ENCODE data around the gene HLF. TPM values are rescaled to one million over a fixed set of nuclear protein-coding genes. Genes with fewer than 3 reads are reported as not detected.

The HLF gene
- total RNA-seq, 4 donors from 2014 or later, result 59.4 to 186 (median 126) TPM

DNA sequence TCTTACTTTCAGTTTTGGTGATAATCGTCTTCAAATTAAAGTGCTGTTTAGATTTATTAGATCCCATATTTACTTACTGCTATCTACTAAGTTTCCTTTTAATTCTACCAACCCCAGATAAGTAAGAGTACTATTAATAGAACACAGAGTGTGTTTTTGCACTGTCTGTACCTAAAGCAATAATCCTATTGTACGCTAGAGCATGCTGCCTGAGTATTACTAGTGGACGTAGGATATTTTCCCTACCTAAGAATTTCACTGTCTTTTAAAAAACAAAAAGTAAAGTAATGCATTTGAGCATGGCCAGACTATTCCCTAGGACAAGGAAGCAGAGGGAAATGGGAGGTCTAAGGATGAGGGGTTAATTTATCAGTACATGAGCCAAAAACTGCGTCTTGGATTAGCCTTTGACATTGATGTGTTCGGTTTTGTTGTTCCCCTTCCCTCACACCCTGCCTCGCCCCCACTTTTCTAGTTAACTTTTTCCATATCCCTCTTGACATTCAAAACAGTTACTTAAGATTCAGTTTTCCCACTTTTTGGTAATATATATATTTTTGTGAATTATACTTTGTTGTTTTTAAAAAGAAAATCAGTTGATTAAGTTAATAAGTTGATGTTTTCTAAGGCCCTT lies 56.8 kb downstream of the HLF start:
- H3K27ac ChIP-seq, result peak overlapping the region in 3 of 4 donors; percentile 34 to 56 (median 55)

DNA sequence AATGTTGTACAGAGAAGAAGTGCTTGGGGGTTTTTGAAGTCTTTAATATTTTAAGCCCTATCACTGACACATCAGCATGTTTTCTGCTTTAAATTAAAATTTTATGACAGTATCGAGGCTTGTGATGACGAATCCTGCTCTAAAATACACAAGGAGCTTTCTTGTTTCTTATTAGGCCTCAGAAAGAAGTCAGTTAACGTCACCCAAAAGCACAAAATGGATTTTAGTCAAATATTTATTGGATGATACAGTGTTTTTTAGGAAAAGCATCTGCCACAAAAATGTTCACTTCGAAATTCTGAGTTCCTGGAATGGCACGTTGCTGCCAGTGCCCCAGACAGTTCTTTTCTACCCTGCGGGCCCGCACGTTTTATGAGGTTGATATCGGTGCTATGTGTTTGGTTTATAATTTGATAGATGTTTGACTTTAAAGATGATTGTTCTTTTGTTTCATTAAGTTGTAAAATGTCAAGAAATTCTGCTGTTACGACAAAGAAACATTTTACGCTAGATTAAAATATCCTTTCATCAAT lies 57.8 kb downstream of the HLF start:
- H3K36me3 ChIP-seq, result peaks cover 0 to 46% of the 10 kb centered on the region in 2 donors
- WGBS, 2 donors (ENCODE audit: low coverage in 1 of 2), result 88 to 91% methylated on average over 11 of the region's 11 CpGs
- no peak overlapping the region for H3K4me3 ChIP-seq
- no peak overlapping the region for H3K27ac ChIP-seq
- no peaks in the 10 kb centered on the region for H3K9me3 ChIP-seq
- no peak for TF ChIP-seq POLR2A (IDR thresholded peaks at IDR 0.05)
- TF ChIP-seq EP300 (IDR thresholded peaks at IDR 0.05), result no peak
- no peak for TF ChIP-seq POLR2AphosphoS5 (IDR thresholded peaks at IDR 0.05)
- TF ChIP-seq, protein P1, sequence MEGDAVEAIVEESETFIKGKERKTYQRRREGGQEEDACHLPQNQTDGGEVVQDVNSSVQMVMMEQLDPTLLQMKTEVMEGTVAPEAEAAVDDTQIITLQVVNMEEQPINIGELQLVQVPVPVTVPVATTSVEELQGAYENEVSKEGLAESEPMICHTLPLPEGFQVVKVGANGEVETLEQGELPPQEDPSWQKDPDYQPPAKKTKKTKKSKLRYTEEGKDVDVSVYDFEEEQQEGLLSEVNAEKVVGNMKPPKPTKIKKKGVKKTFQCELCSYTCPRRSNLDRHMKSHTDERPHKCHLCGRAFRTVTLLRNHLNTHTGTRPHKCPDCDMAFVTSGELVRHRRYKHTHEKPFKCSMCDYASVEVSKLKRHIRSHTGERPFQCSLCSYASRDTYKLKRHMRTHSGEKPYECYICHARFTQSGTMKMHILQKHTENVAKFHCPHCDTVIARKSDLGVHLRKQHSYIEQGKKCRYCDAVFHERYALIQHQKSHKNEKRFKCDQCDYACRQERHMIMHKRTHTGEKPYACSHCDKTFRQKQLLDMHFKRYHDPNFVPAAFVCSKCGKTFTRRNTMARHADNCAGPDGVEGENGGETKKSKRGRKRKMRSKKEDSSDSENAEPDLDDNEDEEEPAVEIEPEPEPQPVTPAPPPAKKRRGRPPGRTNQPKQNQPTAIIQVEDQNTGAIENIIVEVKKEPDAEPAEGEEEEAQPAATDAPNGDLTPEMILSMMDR (IDR thresholded peaks at IDR 0.05), result no peak
- peaks cover 0 to 41% (median 0%) of the 10 kb centered on the region in 3 donors for H3K4me1 ChIP-seq
- ATAC-seq, result no peak
- H3K27me3 ChIP-seq, result no peaks in the 10 kb centered on the region

More for the DNA sequence above, 56.8 kb downstream of the HLF start:
- Histone ChIP-seq H3K27me3 (no peaks in the 10 kb centered on the region), H3K4me1 (peaks cover 0 to 41% (median 0%) of the 10 kb centered on the region in 3 donors), H3K9me3 (no peaks in the 10 kb centered on the region), H3K36me3 (peaks cover 0 to 54% of the 10 kb centered on the region in 2 donors), H3K4me3 (no peak overlapping the region)
- TF ChIP-seq, protein P1 (IDR thresholded peaks at IDR 0.05), result peak in 1 of 4 experiments; percentile 4
- no peak for TF ChIP-seq POLR2A (IDR thresholded peaks at IDR 0.05)
- WGBS, 2 donors (ENCODE audit: low coverage in 1 of 2), result 40 to 47% methylated on average over 6 of the region's 6 CpGs
- no peak for ATAC-seq

DNA sequence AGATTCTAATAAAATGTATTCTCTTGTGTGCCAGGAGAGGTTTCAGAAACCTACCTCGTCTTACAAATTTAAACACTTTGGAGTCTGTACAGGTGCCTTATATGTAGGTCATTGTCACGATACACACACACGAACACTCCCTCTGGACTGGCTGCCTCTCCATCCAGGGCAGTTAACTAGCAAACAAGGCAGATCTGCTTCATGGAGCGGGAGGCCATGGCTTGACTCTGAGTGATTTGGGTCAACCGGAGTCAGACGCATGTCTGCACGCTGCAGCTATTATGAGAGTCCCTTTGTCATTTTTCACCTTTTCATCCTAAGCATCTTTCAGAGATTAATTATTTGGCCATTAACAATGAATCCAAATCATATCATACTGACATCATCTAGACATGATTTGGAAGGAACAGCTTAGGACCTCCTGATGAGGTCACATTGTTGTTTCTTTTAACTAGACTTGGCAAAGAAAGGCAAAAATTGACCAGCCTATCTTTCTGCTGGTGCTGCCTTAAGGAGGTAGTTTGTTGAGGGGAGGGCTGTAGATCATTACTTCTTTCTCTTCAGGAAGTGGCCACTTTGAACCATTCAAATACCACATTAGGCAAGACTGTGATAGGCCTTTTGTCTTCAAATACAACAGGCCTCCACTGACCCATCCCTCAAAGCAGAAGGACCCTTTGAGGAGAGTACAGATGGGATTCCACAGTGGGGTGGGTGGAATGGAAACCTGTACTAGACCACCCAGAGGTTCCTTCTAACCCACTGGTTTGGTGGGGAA lies 58.9 kb downstream of the HLF start:
- TF ChIP-seq EP300 (IDR thresholded peaks at IDR 0.05) (no peak), POLR2A (IDR thresholded peaks at IDR 0.05) (no peak), POLR2AphosphoS5 (IDR thresholded peaks at IDR 0.05) (no peak)
- TF ChIP-seq, protein P1 (IDR thresholded peaks at IDR 0.05), result no peak
- Histone ChIP-seq H3K27ac (no peak overlapping the region), H3K36me3 (peaks cover 0 to 34% of the 10 kb centered on the region in 2 donors), H3K27me3 (no peaks in the 10 kb centered on the region), H3K9me3 (no peaks in the 10 kb centered on the region), H3K4me1 (peaks cover 0 to 39% (median 0%) of the 10 kb centered on the region in 3 donors), H3K4me3 (no peak overlapping the region)
- WGBS, 2 donors (ENCODE audit: low coverage in 1 of 2), result 94 to 98% methylated on average over 7 of the region's 7 CpGs
- ATAC-seq, result no peak

DNA sequence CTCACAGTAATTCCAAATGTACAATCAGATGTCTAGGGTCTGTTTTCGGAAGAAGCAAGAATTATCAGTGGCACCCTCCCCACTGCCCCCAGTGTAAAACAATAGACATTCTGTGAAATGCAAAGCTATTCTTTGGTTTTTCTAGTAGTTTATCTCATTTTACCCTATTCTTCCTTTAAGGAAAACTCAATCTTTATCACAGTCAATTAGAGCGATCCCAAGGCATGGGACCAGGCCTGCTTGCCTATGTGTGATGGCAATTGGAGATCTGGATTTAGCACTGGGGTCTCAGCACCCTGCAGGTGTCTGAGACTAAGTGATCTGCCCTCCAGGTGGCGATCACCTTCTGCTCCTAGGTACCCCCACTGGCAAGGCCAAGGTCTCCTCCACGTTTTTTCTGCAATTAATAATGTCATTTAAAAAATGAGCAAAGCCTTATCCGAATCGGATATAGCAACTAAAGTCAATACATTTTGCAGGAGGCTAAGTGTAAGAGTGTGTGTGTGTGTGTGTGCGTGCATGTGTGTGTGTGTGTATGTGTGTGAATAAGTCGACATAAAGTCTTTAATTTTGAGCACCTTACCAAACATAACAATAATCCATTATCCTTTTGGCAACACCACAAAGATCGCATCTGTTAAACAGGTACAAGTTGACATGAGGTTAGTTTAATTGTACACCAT lies 59.7 kb downstream of the HLF start:
- Histone ChIP-seq H3K4me3 (no peak overlapping the region), H3K27me3 (no peaks in the 10 kb centered on the region), H3K36me3 (peaks cover 0 to 26% of the 10 kb centered on the region in 2 donors), H3K4me1 (peaks cover 0 to 32% (median 0%) of the 10 kb centered on the region in 3 donors), H3K9me3 (no peaks in the 10 kb centered on the region), H3K27ac (no peak overlapping the region)
- TF ChIP-seq EP300 (IDR thresholded peaks at IDR 0.05) (no peak), POLR2A (IDR thresholded peaks at IDR 0.05) (no peak), POLR2AphosphoS5 (IDR thresholded peaks at IDR 0.05) (no peak)
- TF ChIP-seq, protein P1 (IDR thresholded peaks at IDR 0.05), result no peak
- 78 to 81% methylated on average over 7 to 8 of the region's 9 CpGs for WGBS, 2 donors (ENCODE audit: low coverage in 1 of 2)
- ATAC-seq, result no peak
